ENCODE results near the gene WLS. TPM values are rescaled to one million over a fixed set of nuclear protein-coding genes. Genes with fewer than 3 reads are reported as not detected.
"Not testable (repeated sequence)": the region's sequence is repeated elsewhere in the genome, so short reads cannot be mapped to it uniquely, and the experiment has no call there.

WLS gene
- 34.7 and 46.5 TPM in 2 replicates for total RNA-seq
- 68.2 TPM for polyA plus RNA-seq (2012)

DNA sequence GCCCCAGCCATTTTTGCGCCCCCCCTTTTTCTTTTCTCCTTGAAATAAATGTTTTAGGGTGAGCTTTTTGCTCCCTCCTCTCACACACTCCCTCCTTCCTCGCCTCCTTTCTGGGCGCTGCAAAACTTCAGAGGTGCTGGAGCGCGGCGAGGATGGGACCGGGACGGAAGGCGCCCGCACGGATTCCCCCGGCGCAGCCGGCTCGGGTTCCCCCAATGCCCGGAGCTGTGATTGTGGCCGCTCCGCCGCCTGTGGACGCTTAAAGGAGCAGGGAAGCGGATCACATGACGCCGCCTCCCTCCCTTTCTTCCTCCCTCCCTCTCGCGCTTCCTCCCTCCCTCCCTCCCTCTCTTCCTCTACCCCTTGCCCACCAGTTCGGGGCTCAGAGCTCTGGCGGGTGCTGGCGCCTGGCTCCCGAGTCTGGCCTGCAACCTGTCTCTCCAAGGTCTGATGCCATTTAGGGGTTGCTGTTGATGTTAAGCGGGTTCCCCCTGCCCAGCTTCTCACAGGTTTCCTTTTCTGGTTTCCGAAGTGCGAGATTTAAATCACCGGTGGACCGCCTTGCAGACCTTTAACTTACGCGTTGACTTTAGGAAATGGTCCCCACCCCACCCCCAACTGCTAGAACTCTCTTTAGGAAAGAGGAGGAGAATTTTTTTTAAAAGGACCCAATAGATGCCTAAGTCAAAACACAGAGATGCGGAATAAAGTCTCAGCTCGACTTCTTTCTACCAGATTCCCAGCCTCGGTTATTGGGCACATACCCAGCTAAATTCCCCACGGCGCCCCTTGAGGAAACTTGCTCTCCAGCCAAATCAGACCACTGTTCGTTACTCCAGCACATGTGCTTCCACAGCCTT is at the start of gene WLS:
Gene WLS, minus strand, starts transcription at position 235 of the 860 bp plus-strand sequence. Its CDS starts 224 bp downstream, at position 11.
- DNase-seq (ENCODE audit: low read depth): peak; percentile 86

DNA sequence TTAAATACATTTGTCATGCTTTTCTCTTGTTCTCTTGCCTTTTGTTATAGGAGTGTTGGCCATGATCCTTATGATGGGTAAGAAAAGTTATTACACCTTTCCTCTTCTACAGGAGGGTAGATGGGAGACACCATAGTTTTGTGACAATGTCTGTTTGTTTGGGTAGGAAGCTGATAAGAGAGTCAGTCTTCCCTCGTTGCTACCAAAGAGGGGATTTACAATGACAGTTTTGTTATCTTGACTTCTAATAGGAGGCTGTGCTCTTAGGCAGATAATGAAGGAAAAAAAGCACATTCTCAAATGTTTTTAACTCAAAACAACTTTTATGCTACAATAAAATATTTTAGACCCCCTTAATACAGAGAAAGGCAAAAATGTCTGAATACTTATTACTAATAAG is 48.0 kb upstream of the WLS start:
- no peak for DNase-seq (ENCODE audit: low read depth)

GRCh38 chr1:68279846-68280245 is 47.5 kb upstream of the WLS start:
- DNase-seq (ENCODE audit: low read depth): no peak

DNA sequence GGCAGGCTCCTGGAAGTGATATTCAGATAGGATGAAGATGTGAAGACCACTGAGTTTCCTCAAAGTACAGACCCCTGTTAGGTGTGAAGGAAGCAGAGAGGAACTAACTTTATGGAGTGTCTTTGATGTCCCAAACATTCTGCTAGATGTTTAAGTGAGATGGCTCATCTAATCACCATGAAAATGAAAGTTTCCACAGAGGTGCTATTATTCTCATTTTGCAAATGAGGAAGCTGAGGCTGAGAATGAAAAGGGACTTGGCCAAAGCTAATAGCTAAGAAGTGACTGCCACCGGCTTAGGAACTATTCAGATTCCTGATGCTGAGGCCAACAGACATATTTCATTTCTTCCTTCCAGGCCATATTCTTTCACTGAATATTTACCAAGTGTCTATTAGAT is 45.9 kb upstream of the WLS start:
- no peak for DNase-seq (ENCODE audit: low read depth)

DNA sequence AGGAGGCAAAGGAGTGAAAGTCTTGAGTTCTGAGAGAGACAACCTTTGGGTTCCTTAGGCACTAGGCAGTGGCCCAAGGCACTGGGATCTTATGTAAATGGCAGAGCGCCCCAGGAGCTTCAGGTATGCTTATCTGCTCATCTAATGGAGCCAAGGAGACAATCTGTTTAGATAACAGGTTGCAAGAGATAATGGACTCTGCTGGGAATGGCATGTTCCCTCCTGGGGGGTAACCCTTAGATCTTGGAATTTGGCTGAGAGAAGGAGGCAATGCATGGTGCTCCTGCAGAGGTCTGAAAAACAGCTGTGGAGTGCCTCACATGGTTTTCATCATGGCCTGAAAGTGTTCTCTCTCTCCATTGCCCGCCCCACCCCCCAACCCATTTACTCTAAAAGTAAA is 44.1 kb upstream of the WLS start:
- no peak for DNase-seq (ENCODE audit: low read depth)

DNA sequence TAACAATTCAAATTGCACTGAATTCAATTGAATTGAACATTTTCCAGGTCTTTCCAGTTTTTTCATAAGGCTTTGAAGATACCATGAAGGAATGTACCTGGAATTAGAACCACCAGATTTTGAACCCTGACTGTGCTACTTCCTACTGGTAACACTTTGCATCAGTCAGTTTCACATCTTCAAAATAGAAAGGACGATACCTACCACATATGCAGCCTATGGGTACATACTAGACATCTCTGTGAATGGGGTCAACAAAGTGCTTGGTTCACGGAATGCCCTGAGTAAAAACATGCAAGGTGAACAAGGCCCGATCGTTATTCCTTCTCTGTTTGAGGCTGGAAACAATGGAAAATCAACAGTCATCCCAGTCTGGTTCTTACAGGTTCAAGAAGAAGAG is 41.2 kb upstream of the WLS start:
- DNase-seq (ENCODE audit: low read depth): no peak

GRCh38 chr1:68271596-68271995 is 39.3 kb upstream of the WLS start:
- DNase-seq (ENCODE audit: low read depth): no peak

DNA sequence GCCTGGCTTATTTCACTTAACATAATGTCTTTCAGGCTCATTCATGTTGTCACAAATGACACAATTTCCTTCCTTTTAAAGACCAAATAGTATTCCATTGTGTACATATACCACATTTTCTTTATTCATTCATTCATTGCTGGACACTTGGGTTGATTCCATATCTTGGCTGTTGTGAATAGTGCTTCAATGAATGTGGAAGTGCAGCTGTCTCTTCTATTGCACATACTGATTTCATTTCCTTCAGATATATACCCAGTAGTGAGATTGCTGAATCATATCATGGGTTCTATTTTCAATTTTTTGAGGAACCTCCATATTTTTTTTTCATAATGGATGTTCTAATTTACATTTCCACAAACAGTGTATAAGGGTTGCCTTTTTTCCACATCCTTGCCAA is 38.6 kb upstream of the WLS start:
- DNase-seq (ENCODE audit: low read depth): no peak

- peak; percentile 16 for DNase-seq (ENCODE audit: low read depth)
These were observed 37.5 kb upstream of the WLS start for GRCh38 chr1:68269637-68270430.

DNA sequence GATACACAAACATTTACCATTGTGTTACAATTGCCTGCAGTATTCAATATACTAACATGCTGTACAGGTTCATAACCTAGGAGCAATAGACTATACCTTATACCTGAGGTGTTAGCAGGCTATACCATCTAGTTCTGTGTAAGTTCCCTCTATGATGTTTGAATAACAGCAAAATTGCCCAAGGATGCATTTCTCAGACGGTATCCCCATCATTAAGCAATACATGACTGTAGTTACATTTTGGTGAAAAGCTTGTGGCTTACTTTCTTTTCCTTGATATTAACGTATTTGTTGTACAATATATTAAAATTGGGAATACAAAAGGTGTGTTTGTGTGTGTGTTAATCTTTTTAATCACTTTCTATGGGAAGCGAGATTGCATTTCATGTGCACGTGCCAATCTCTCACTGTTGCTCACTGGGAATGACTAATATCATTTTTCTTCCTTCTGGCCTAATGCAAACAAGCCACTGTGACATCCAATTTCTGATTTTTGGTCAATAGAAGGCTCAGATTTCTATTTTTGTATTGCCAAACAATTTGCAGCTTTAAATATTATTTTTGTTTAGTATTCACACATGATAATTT is 36.7 kb upstream of the WLS start:
- DNase-seq (ENCODE audit: low read depth): no peak

DNA sequence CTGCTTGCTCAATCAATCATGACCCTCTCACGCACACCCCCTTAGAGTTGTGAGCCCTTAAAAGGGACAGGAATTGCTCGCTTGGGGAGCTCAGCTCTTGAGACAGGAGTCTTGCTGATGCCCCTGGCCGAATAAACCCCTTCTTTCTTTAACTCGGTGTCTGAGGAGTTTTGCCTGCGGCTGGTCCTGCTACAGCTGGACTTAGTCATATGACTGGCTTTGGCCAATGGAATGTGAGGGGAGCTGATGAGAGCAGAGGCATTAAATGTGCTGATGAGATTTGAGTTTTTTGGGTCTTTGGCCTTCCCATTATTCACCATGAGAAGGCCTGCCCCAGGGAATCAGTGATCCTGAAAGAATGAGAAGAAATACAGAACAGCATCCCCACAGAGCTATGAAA is 24.5 kb upstream of the WLS start:
- not testable (repeated sequence) for DNase-seq (ENCODE audit: low read depth)

GRCh38 chr1:68255301-68255700 is 23.0 kb upstream of the WLS start:
- no peak for DNase-seq (ENCODE audit: low read depth)

- DNase-seq (ENCODE audit: low read depth): no peak
These were observed 22.4 kb upstream of the WLS start for GRCh38 chr1:68254667-68255226.

DNA sequence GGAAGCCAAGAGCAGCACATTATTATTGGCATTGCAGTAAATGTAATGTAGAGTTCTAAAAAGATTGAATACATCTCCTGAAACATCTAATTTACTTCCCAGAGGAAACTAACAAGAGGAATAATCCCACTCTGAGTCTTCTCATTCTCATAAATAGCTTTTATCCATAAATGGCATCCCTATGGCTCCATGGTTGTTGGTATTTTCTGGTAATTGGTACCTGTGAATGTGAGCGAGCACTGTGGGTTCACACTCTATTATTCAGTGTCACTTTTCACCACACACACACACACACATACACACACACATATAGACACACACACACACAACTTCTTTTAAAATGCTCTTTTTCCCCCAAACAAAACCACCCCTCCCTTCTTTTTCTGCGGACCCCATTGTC is 4.7 kb upstream of the WLS start:
- no peak for DNase-seq (ENCODE audit: low read depth)

- DNase-seq (ENCODE audit: low read depth): no peak
These were observed 1.8 kb upstream of the WLS start for GRCh38 chr1:68234094-68234493.

GRCh38 chr1:68233202-68233601 is 879 bp upstream of the WLS start:
- no peak for DNase-seq (ENCODE audit: low read depth)

GRCh38 chr1:68231627-68232288 is 565 bp downstream of the WLS start:
- DNase-seq (ENCODE audit: low read depth): peak; percentile 67

- peak; percentile 5 for DNase-seq (ENCODE audit: low read depth)
These were observed 1.3 kb downstream of the WLS start for GRCh38 chr1:68230901-68231626.

- peak; percentile 6 for DNase-seq (ENCODE audit: low read depth)
These were observed 1.9 kb downstream of the WLS start for GRCh38 chr1:68230484-68230802.

DNA sequence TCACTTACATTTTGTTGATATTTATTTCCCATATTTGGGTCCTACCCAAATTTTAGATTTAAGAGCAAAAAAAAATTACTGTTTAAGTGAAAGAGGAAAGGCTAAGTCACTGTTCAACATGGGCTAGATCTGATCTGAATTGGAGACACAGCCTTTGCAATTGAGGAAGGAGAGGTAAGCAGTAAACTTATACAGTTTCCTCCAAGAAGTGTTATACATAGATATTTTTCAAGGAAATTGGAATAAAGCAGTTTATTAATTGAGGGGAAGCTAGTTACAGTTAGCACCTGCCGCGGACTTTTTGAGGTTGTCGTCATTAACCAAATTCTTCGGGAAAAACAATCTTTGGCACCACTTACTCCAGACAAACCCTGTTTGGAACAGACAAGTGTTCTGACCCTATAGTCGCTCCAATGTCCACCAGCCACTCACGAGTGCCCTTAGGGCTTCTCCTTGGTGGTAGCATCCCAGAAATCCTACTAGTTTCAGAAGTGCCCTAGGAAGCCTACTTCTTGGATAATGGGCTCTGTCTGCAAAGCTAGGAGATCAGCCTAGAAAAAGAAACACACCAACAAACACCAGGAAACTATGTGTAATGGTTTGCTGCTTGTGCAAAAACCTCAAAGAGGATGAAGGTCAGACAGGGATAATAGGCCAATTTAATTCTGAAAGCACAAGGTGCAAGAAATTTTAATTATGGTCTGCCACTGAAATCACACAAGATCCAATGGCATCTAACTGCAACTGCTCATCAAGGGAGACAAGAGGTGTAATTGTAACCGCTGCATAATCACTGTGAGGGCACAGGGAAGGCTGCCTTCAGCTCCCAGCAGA is 2.5 kb downstream of the WLS start:
- DNase-seq (ENCODE audit: low read depth): no peak
